Measurements from ENCODE around the gene TMEM37. TPM values are rescaled to one million over a fixed set of nuclear protein-coding genes. Genes with fewer than 3 reads are reported as not detected.

The TMEM37 gene
- total RNA-seq, 1 experiment from 2014 or later, result 4.2 TPM

GRCh38 chr2:119415630-119416029 lies 16.0 kb upstream of the TMEM37 start:
- no peak overlapping the region for H2BK5ac ChIP-seq (ENCODE audit: insufficient read length, low read length)
- no peak overlapping the region for H4K5ac ChIP-seq (ENCODE audit: insufficient read length, low read depth, low read length)
- no peak overlapping the region for H2BK12ac ChIP-seq (ENCODE audit: insufficient read length, low read depth, low read length)
- H2AFZ ChIP-seq (ENCODE audit: low read length), result no peak overlapping the region
- H2BK20ac ChIP-seq (ENCODE audit: low read depth, low read length, poor library complexity, severe bottlenecking), result no peak overlapping the region
- no peaks in the 10 kb centered on the region for H3K79me2 ChIP-seq (ENCODE audit: insufficient read depth, low read length)
- H4K20me1 ChIP-seq (ENCODE audit: control insufficient read depth, insufficient read depth, insufficient read length), result no peaks in the 10 kb centered on the region
- H3K9me3 ChIP-seq (ENCODE audit: control insufficient read depth, low read depth, low read length), result no peaks in the 10 kb centered on the region
- H3K4me1 ChIP-seq (ENCODE audit: insufficient read depth, low read length), result 0 out of 2 replicates have a peak, but pooled peaks cover 2% of the 10 kb centered on the region
- no peaks in the 10 kb centered on the region for H3K79me1 ChIP-seq (ENCODE audit: insufficient read depth, low read depth, low read length, poor library complexity, severe bottlenecking)
- TF ChIP-seq, protein P1, sequence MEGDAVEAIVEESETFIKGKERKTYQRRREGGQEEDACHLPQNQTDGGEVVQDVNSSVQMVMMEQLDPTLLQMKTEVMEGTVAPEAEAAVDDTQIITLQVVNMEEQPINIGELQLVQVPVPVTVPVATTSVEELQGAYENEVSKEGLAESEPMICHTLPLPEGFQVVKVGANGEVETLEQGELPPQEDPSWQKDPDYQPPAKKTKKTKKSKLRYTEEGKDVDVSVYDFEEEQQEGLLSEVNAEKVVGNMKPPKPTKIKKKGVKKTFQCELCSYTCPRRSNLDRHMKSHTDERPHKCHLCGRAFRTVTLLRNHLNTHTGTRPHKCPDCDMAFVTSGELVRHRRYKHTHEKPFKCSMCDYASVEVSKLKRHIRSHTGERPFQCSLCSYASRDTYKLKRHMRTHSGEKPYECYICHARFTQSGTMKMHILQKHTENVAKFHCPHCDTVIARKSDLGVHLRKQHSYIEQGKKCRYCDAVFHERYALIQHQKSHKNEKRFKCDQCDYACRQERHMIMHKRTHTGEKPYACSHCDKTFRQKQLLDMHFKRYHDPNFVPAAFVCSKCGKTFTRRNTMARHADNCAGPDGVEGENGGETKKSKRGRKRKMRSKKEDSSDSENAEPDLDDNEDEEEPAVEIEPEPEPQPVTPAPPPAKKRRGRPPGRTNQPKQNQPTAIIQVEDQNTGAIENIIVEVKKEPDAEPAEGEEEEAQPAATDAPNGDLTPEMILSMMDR (conservative IDR thresholded peaks at IDR 0.05), result no peak
- no peak overlapping the region for H3K4ac ChIP-seq (ENCODE audit: low read depth, low read length)
- Mint-ChIP-seq H3K36me3 (ENCODE audit: insufficient read depth in 1 of 3, low read depth in 3 of 3) (peaks cover 0 to 12% (median 3%) of the 10 kb centered on the region in 3 experiments; a peak in 3 of 7 replicates), H3K27ac (no peak overlapping the region), H3K4me1 (peaks cover 7 to 9% of the 10 kb centered on the region in 2 experiments), H3K4me3 (no peak overlapping the region), H3K9me3 (peaks cover 2 to 28% of the 10 kb centered on the region in 2 experiments; a peak in 3 of 5 replicates), H3K27me3 (ENCODE audit: low read depth) (peaks cover 2% of the 10 kb centered on the region)
- H3K14ac ChIP-seq (ENCODE audit: insufficient read depth, low read length), result no peak overlapping the region
- H3T11ph ChIP-seq (ENCODE audit: low read length), result no peak overlapping the region
- H3K23ac ChIP-seq (ENCODE audit: insufficient read length, low read depth, low read length), result no peak overlapping the region
- H2BK120ac ChIP-seq (ENCODE audit: low read depth, low read length, poor library complexity, severe bottlenecking), result no peak overlapping the region
- H3K27me3 ChIP-seq (ENCODE audit: insufficient read depth, low read length), result no peaks in the 10 kb centered on the region
- H3K27ac ChIP-seq (ENCODE audit: insufficient read length, low read depth, low read length), result no peak overlapping the region
- no peak overlapping the region for H2BK15ac ChIP-seq (ENCODE audit: low read depth, low read length)
- no peak overlapping the region for H3K18ac ChIP-seq (ENCODE audit: insufficient read length, low read depth, low read length)
- no peaks in the 10 kb centered on the region for H3K23me2 ChIP-seq (ENCODE audit: insufficient read length, low read depth, low read length, poor library complexity, severe bottlenecking)
- H3K56ac ChIP-seq (ENCODE audit: insufficient read length, low read depth, low read length), result no peak overlapping the region
- WGBS (ENCODE audit: extremely low coverage, insufficient read length, low lambda C conversion rate), result no CpG with 5 or more reads among the region's 1 CpG
- no peak overlapping the region for H2AK5ac ChIP-seq (ENCODE audit: insufficient read length, low read length)
- no peak overlapping the region for H3K9ac ChIP-seq (ENCODE audit: extremely low read depth, insufficient read length, low read length)
- H4K8ac ChIP-seq (replicated peaks; ENCODE audit: insufficient read length, low read depth, low read length), result no peak overlapping the region
- no peak for DNase-seq
- H3K4me2 ChIP-seq (ENCODE audit: insufficient read depth, insufficient read length, low read length), result no peak overlapping the region
- H4K91ac ChIP-seq (ENCODE audit: insufficient read length, low read depth, low read length), result no peak overlapping the region
